Epithelial cell of esophagus (primary cell): ENCODE measurements around the gene PXMP2.

Experiments
- DNase-seq: peaks from one replicate; pipeline ENCODE4 v3.0.0; 2010; ENCODE audit warnings: low read depth
- H3K4me3 ChIP-seq: 2 replicates; pipeline ENCODE4 v1.5.1; 2011; ENCODE audit warnings: mild to moderate bottlenecking, low read length, control low read depth
- TF ChIP-seq, protein P1 (sequence below): IDR thresholded peaks from 2 replicates; pipeline ENCODE4 v1.5.1; 2011; ENCODE audit warnings: low read depth, mild to moderate bottlenecking, low read length, control low read depth, inconsistent platforms; ENCODE audit not compliant: insufficient read depth; ENCODE audit errors: missing control alignments

The PXMP2 gene

DNA sequence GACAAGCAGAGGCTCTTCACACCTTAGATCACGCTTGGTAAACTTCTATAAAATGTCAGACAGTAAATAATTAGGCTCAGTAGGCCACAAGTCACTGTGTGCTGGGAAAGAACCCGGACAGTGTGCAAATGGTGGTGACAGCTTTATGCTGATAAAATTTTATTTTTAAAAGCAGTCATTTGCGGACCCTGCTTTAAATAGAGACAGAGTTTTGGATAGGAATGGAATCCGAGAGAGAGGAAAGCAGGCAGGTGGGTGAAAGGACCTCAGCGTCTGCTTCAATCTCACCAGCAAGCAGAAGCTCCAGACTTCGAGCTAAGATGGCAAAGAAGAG lies 52.9 kb downstream of the PXMP2 start:
- DNase-seq = no peak
- no peak overlapping the region for H3K4me3 ChIP-seq
- TF ChIP-seq, protein P1, sequence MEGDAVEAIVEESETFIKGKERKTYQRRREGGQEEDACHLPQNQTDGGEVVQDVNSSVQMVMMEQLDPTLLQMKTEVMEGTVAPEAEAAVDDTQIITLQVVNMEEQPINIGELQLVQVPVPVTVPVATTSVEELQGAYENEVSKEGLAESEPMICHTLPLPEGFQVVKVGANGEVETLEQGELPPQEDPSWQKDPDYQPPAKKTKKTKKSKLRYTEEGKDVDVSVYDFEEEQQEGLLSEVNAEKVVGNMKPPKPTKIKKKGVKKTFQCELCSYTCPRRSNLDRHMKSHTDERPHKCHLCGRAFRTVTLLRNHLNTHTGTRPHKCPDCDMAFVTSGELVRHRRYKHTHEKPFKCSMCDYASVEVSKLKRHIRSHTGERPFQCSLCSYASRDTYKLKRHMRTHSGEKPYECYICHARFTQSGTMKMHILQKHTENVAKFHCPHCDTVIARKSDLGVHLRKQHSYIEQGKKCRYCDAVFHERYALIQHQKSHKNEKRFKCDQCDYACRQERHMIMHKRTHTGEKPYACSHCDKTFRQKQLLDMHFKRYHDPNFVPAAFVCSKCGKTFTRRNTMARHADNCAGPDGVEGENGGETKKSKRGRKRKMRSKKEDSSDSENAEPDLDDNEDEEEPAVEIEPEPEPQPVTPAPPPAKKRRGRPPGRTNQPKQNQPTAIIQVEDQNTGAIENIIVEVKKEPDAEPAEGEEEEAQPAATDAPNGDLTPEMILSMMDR = no peak

DNA sequence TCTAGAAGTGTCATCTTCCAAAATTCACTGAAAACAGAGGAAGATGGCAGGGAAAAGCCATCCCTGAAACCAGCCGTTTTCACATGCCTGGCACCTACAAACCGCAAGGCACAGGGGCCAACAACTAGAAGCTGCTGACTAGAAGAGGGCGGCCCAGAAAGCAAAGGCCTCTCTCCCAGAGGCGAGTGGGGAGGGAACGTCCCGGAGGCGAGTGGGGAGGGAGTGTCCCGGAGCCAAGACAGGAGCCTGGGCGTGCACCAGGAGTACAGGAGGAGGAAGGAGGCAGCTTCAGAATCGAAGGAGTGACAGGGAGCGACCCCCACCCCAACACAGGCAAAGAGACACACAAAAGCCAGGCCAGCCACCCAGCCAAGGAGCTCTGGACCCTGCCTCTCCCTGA lies 53.3 kb downstream of the PXMP2 start:
- H3K4me3 ChIP-seq = no peak overlapping the region
- TF ChIP-seq, protein P1 = no peak
- no peak for DNase-seq

DNA sequence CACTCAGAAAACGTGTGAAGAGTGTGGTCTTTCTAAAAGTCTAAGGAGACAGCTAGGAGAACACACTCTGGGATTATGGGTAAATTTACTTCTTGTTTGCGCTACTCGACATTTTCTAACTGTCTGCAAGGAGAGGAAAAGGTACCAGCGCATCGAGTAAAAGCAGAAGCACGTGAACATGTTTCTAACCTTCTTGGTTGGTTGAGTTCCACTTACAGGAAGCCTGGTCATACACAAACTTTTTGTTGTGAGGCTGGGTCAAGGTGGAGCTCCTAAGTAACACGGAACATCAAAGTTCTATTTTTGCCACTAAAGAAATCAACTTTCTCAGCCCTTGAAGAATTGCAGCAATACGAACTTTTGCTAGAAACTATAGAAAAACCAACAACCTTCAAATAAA lies 54.2 kb downstream of the PXMP2 start:
- no peak overlapping the region for H3K4me3 ChIP-seq
- TF ChIP-seq, protein P1 = no peak
- DNase-seq = no peak

DNA sequence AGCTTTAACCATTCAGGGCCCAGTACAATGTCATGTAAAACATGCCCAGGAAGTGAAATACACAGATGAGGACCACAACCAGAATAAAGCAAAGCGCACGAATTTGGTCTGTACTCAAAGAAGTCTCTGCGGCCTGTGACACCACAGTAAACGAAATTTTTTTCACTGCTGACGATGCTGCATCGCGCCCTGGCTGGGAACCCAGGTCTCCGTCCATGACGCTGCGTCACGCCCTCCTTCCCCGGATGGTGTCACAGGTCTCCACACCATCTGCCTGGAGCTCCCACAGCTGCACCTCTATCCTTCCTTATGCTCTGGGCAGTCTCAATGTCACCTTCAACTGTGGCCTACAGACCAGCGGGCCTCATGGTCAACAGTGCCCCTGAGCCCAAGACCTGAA lies 56.4 kb downstream of the PXMP2 start:
- TF ChIP-seq, protein P1 = no peak

DNA sequence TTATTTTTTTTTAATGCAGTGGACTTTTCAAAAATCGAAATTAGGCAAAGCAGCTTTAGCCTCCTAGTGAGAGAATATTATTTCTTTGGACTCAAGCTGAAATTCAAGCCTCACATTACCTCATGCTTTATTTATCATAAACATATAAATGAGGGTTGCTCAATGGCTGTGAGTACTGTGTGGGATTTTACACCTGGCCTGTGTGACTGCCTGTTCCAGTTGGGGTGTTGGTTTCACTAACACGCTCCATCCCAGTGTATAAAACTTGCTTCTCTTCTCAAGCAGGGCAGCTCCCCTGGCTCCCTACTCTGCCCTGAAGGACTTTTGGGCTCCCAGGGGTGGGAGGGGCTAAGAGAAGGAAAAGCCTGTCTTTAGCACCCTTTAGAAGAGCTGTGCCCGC lies 59.2 kb downstream of the PXMP2 start:
- TF ChIP-seq, protein P1 = no peak
- peak; percentile 34 for DNase-seq
- H3K4me3 ChIP-seq = no peak overlapping the region

More for the DNA sequence above, 56.4 kb downstream of the PXMP2 start:
- H3K4me3 ChIP-seq = no peak overlapping the region
- no peak for DNase-seq

DNA sequence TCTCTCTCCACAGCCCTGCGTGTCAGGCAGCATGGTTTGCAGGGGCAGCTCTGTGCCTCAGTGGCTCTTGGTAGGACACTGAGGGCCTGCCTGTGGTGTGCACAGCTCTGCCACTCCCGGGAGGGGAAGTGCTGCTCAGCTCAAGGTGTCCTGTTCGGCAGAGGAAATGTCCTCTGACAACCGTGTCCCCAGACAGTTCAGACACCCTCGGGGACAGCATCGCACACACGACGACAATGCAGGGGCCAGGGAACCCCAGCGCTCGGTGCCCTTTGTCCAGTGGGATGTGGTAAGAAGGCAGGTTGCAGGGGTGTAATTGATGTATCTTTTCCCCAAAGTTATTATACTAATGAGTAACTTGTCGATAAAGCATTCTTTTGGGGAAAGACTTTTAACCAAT lies 60.0 kb downstream of the PXMP2 start:
- DNase-seq = no peak
- H3K4me3 ChIP-seq = no peak overlapping the region
- TF ChIP-seq, protein P1 = no peak

DNA sequence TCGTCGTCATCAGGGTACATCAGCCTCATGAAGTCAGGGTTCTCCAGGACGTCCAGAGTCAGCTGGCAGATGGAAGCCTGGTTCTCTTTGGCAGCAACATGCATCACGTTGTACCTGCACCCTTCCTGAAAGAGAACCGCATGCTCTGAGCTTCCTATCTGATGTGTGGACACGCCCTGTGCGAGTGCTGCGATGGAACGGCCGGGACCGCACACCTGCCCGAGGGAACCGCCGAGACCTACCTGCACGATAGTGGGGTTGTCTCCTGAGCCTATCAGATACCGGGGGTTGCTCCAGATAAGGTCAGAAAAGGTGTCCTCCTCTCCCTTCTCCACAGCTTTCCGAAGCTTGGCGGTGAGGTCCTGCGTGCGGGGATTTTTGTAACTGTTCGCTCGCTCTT lies 60.5 kb downstream of the PXMP2 start:
- no peak for DNase-seq
- TF ChIP-seq, protein P1 = no peak
- no peak overlapping the region for H3K4me3 ChIP-seq
